ENCODE measurements around the gene MGAT4B. TPM values are rescaled to one million over a fixed set of nuclear protein-coding genes. Genes with fewer than 3 reads are reported as not detected.

Gene MGAT4B
- polyA plus RNA-seq, 1 donor (not counting 4 experiments of a cell fraction or from before 2014, with no cell fraction given): 69.8 TPM

DNA sequence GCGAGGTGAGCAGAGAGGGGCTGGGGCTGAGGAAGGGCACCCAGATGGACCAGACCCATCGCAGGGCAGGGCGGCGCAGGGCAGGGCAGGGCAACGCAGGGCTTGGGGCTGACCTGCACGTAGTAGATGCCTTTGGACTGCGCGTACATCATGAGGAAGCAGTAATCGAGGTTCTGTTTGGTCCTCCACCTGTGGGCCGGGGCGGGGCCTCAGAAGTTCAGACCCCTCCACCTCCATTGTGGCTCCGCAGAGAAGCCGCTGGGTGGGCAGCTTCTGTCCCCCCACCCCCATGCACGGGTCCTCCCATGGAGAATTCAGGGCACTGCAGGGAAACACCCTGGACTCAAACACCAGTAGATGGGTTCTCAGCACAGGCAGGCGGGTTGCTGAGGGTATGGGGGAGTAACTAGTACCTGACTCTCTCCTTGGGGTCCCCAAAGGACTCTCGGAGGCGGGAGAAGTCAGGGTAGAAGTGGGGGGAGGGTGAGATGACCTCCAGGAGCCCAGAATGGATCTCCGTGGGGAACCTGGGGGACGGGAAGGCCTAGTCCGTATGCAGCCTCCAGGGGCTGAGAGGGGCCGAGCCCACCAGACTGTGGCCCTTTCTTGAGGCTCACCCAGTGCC lies 6.5 kb downstream of the MGAT4B start:
- no peaks in the 10 kb centered on the region for H3K9me1 ChIP-seq (ENCODE audit: control insufficient read depth, extremely low read depth, insufficient read depth, low read length)
- peaks cover 26% of the 10 kb centered on the region for H3K4me1 ChIP-seq (ENCODE audit: control insufficient read depth, extremely low read depth, insufficient read depth, low read length)
- H3K27me3 ChIP-seq (ENCODE audit: control insufficient read depth, extremely low read depth, insufficient read depth, low read length): no peaks in the 10 kb centered on the region
- H3K4me3 ChIP-seq (ENCODE audit: control insufficient read depth in 2 of 3, extremely low read depth in 1 of 3, insufficient read depth in 2 of 3, low read depth in 1 of 3, low read length in 3 of 3): no peak overlapping the region
- H3K9me3 ChIP-seq (ENCODE audit: control insufficient read depth, low read depth, low read length): no peaks in the 10 kb centered on the region
- H4K20me1 ChIP-seq (ENCODE audit: control insufficient read depth, extremely low read depth, insufficient read depth, low read length): peaks cover 6% of the 10 kb centered on the region
- no peak overlapping the region for H3K4me2 ChIP-seq (ENCODE audit: control insufficient read depth, extremely low read depth, insufficient read depth, low read depth, low read length)
- FAIRE-seq (no peak), DNase-seq (ENCODE audit: low read depth, low spot score) (no peak)
- no peak overlapping the region for H3K9ac ChIP-seq (ENCODE audit: control insufficient read depth, extremely low read depth, insufficient read depth, low read length)
- H3K36me3 ChIP-seq (ENCODE audit: control insufficient read depth in 2 of 2, extremely low read depth in 1 of 2, insufficient read depth in 2 of 2, low read length in 2 of 2): peaks cover 25 to 36% of the 10 kb centered on the region in 2 experiments
- no peak overlapping the region for H2AFZ ChIP-seq (ENCODE audit: control insufficient read depth, low read length)
- TF ChIP-seq, protein P1, sequence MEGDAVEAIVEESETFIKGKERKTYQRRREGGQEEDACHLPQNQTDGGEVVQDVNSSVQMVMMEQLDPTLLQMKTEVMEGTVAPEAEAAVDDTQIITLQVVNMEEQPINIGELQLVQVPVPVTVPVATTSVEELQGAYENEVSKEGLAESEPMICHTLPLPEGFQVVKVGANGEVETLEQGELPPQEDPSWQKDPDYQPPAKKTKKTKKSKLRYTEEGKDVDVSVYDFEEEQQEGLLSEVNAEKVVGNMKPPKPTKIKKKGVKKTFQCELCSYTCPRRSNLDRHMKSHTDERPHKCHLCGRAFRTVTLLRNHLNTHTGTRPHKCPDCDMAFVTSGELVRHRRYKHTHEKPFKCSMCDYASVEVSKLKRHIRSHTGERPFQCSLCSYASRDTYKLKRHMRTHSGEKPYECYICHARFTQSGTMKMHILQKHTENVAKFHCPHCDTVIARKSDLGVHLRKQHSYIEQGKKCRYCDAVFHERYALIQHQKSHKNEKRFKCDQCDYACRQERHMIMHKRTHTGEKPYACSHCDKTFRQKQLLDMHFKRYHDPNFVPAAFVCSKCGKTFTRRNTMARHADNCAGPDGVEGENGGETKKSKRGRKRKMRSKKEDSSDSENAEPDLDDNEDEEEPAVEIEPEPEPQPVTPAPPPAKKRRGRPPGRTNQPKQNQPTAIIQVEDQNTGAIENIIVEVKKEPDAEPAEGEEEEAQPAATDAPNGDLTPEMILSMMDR (optimal IDR thresholded peaks at IDR 0.05 in 1 of 3, IDR thresholded peaks at IDR 0.05 in 1 of 3, conservative IDR thresholded peaks at IDR 0.05 in 1 of 3; ENCODE audit: extremely low read depth in 1 of 3, insufficient read depth in 2 of 3, low read length in 3 of 3): no peak
- no peak for TF ChIP-seq EZH2 (IDR thresholded peaks at IDR 0.05; ENCODE audit: low read length)
- H3K79me2 ChIP-seq (ENCODE audit: control insufficient read depth, insufficient read depth, low read length): peaks cover 22% of the 10 kb centered on the region
- no peak overlapping the region for H3K27ac ChIP-seq (ENCODE audit: control insufficient read depth, insufficient read depth, low read length)
- dilution Hi-C loops (cut with MboI; ENCODE audit: extremely low pct_ligation_motif_present, low sequenced_read_pairs): no loop called here

DNA sequence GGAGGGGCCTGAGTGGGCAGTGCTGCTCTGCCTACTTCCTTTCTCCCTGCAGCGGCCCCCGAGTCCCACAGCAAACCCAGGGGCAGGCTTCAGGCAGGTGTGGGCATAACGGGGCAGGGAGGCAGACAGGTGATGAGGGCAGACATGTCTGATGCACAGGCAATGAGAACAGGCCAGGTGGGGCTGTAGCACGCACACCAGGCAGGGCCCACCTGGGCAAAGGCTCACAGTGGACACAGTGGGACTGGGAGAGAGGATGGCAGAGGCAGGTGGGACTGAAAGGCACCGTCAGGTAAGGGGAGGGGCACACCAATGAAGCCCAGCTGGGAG lies 7.1 kb downstream of the MGAT4B start:
- H2AFZ ChIP-seq (ENCODE audit: control insufficient read depth, low read length): no peak overlapping the region
- FAIRE-seq: no peak
- H3K27ac ChIP-seq (ENCODE audit: control insufficient read depth, insufficient read depth, low read length): no peak overlapping the region
- H4K20me1 ChIP-seq (ENCODE audit: control insufficient read depth, extremely low read depth, insufficient read depth, low read length): peaks cover 6% of the 10 kb centered on the region
- no peak overlapping the region for H3K9ac ChIP-seq (ENCODE audit: control insufficient read depth, extremely low read depth, insufficient read depth, low read length)
- H3K9me1 ChIP-seq (ENCODE audit: control insufficient read depth, extremely low read depth, insufficient read depth, low read length): no peaks in the 10 kb centered on the region
- no peak for DNase-seq (ENCODE audit: low read depth, low spot score)
- H3K79me2 ChIP-seq (ENCODE audit: control insufficient read depth, insufficient read depth, low read length): peaks cover 17% of the 10 kb centered on the region
- H3K27me3 ChIP-seq (ENCODE audit: control insufficient read depth, extremely low read depth, insufficient read depth, low read length): no peaks in the 10 kb centered on the region
- dilution Hi-C loops (cut with MboI; ENCODE audit: extremely low pct_ligation_motif_present, low sequenced_read_pairs): no loop called here
- peaks cover 25 to 36% of the 10 kb centered on the region in 2 experiments for H3K36me3 ChIP-seq (ENCODE audit: control insufficient read depth in 2 of 2, extremely low read depth in 1 of 2, insufficient read depth in 2 of 2, low read length in 2 of 2)
- TF ChIP-seq, protein P1 (optimal IDR thresholded peaks at IDR 0.05 in 1 of 3, IDR thresholded peaks at IDR 0.05 in 1 of 3, conservative IDR thresholded peaks at IDR 0.05 in 1 of 3; ENCODE audit: extremely low read depth in 1 of 3, insufficient read depth in 2 of 3, low read length in 3 of 3): no peak
- TF ChIP-seq EZH2 (IDR thresholded peaks at IDR 0.05; ENCODE audit: low read length): no peak
- H3K4me1 ChIP-seq (ENCODE audit: control insufficient read depth, extremely low read depth, insufficient read depth, low read length): peaks cover 27% of the 10 kb centered on the region
- H3K4me3 ChIP-seq (ENCODE audit: control insufficient read depth in 2 of 3, extremely low read depth in 1 of 3, insufficient read depth in 2 of 3, low read depth in 1 of 3, low read length in 3 of 3): no peak overlapping the region
- no peaks in the 10 kb centered on the region for H3K9me3 ChIP-seq (ENCODE audit: control insufficient read depth, low read depth, low read length)
- no peak overlapping the region for H3K4me2 ChIP-seq (ENCODE audit: control insufficient read depth, extremely low read depth, insufficient read depth, low read depth, low read length)

All from keratinocyte (primary cell).